Stimulated activated CD8-positive, alpha-beta memory T cell treated with anti-CD3 and anti-CD28 coated beads, Interleukin-15, amount 100 ng/mL, for 1 hour (primary cell): ENCODE measurements around the gene IL6.
"Not testable (repeated sequence)": the region's sequence is repeated elsewhere in the genome, so short reads cannot be mapped to it uniquely, and the experiment has no call there.

Experiments
- DNase-seq: peaks from one replicate; pipeline ENCODE4 v3.0.0-alpha.2; 2020; ENCODE audit warnings: low read depth

The IL6 gene

GRCh38 chr7:22703978-22704610 is 22.9 kb upstream of the IL6 start:
- DNase-seq: not testable (repeated sequence)

DNA sequence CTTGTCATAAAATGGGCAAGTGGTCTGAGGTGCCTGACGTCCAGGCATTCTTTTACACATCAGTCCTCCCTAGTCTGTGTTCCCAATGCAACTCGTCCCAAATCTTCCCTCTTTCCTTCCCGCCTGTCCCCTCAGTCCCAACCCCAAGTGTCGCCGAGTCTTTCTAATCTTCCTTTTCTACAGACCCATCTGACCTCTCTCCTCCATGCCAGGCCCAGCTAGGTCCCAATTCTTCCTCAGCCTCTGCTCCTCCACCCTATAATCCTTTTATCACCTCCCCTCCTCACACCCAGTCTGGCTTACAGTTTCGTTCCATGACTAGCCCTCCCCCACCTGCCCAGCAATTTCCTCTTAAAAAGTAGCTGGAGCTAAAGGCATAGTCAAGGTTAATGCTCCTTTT is 22.3 kb upstream of the IL6 start:
- not testable (repeated sequence) for DNase-seq

GRCh38 chr7:22705874-22706273 is 21.1 kb upstream of the IL6 start:
- DNase-seq: not testable (repeated sequence)

DNA sequence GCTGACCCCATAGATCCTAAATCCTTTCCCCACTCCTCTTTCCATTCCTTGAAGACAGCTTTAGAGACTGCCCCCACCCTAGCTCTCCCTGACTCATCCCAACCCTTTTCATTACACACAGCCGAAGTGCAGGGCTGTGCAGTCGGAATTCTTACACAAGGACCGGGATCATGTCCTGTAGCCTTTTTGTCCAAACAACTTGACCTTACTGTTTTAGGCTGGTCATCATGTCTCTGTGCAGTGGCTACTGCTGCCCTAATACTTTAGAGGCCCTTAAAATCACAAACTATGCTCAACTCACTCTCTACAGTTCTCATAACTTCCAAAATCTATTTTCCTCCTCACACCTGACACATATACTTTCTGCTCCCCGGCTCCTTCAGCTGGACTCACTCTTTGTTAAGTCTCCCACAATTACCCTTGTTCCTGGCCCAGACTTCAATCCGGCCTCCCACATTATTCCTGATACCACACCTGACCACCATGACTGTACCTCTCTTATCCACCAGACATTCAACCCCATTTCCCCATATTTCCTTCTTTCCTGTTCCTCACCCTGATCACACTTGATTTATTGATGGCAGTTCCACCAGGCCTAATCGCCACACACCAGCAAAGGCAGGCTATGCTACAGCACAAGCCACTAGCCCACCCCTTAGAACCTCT is 19.8 kb upstream of the IL6 start:
- DNase-seq: not testable (repeated sequence)

DNA sequence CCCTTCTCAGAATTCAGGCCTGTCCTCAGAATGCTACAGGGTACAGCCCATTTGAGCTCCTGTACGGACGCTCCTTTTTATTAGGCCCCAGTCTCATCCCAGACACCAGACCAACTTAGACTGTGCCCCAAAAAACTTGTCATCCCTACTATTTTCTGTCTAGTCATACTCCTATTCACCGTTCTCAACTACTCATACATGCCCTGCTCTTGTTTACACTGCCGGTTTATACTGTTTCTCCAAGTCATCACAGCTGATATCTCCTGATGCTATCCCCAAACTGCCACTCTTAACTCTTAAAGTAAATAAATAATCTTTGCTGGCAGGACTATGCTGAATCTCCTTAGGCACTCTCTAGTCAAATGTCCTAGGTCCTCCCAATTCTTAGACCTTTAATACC is 18.8 kb upstream of the IL6 start:
- DNase-seq: not testable (repeated sequence)

GRCh38 chr7:22708677-22709061 is 18.3 kb upstream of the IL6 start:
- not testable (repeated sequence) for DNase-seq

- not testable (repeated sequence) for DNase-seq
Observed at GRCh38 chr7:22709062-22709829, 17.8 kb upstream of the IL6 start.

- no peak for DNase-seq
Observed at GRCh38 chr7:22709857-22710256, 17.1 kb upstream of the IL6 start.

- DNase-seq: no peak
Observed at GRCh38 chr7:22712999-22713398, 14.0 kb upstream of the IL6 start.

- DNase-seq: no peak
Observed at GRCh38 chr7:22713463-22713862, 13.5 kb upstream of the IL6 start.

DNA sequence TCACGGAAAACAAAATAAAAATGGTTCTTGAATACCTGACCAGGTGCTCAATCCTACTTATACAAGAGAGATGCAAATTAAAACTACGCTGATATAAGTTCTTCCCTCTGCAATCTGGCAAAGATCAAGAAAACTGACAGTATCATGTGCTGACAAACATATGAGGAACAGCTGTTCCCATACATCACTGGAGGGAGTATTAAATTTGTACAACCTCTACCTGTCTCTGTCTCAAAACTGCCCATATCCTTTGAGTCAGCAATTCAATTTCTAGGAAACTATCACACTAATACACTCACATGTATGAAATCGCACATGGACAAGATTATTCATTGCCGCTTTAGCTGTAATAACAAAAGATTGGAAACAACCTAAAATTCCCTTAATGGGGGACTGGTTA is 11.0 kb upstream of the IL6 start:
- DNase-seq: no peak

DNA sequence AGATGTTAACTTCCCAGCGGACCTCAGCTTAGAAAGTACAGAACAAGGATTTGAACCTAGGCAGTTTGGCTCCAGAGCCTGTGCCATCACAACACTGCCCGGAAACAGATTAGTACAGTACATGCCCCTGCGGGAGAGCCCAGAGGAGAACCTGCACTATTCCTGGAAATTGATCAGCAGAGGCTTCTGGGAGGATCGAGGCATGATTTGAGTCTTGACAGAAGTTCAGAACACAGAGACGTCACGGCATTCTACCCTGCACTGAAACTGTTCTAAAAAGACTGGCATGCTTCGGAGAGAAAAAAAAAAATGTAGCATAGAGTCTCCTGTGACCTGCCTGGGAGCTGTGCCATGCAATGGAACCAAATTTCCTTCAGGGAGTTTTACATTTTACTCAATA is 9.2 kb upstream of the IL6 start:
- no peak for DNase-seq

GRCh38 chr7:22718200-22718711 is 8.7 kb upstream of the IL6 start:
- DNase-seq: no peak

- no peak for DNase-seq
Observed at GRCh38 chr7:22718911-22719420, 8.0 kb upstream of the IL6 start.

DNA sequence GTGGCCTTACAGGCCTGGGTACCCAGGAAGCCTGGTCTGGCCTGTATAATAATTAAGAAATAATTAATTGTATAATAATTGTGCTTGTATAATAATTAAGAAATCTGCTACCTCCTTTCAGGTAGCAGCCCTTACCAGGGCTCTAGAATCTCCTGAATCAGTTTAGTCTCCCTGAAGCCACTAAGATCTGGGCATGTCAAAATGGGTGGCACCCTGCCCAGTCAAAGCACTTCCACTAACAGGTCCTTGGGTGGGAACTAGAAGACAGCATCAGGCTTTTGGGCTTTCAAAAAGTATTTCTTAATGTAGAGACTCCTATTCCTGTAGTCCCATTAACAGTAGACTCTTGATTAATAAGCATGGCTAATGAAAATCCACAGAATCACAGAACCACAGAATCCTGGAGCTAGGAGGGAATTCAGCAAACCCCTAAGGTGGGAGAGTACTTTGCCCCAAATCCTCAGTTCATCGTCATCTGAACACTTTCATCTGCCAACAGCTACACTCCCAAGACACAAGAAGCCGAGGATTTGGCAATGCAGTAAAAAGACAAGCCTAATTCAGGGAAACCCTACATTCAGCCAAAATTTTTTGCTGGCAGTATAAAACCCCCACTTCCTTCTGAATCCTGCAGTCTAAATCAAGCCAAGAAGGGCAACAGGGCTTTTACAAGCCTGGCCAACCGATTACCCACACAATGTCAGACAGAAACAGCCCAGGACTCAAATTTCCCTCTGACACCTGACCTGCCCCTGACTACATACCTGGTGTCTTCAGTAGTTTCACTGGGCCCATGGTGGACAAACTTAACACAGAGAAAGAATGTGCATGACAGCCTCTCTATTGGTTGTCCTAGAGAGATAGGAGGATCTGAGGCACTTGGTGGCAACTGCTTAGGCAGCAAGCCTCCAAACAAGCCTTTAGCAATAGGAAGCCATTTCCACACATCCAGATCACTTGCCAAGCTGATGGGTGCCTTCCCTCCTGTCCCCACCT is 5.9 kb upstream of the IL6 start:
- no peak for DNase-seq

DNA sequence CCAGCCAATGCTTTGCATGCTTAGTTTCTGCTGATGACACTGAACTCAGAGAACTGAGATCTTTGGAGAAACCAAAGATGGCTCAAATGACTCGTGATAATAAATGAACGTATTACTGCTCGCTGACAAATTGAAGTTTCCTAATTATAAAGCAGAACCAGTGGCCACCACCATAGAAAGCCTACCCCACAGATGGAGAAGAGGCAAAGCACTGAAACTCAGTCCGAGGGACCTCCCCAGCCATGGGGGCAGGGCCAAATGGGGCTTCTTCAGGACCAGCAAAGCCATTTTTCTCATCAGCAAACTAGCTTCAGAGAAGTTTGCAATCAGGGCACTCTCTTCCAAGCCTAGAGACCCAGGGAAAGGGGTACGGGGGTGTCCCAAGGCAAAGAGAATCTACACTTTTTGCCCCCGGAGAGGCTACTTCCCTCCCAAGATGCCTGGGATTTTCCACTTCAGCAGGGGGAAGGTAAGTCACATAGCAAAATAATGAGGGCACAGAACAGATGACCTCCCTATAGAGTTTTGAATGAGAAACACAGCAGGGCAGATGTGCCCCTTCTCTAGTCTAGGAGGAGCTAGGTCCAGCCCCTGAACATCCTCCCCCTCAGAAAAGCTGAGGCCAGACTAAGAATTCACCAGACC is 4.3 kb upstream of the IL6 start:
- no peak for DNase-seq

DNA sequence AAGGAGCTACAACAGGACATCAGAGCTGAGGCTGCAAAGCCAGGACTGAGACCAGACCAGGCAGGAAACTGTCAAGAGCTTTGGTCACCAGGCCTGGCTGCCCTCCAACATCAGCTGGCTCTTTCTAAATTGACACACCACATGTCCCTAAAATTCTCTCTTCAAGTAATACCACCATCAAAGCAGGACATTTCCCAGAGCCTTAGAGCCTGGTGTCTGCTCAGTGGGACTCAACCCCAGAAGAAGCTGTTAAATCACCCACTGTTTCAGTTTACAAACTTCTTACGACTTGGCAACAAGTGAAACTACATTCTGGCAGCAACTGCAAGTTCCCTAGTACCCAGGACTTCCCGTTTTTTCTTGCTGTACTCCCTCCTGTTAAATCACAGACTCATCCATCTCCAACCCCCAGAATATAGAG is 3.8 kb upstream of the IL6 start:
- no peak for DNase-seq

DNA sequence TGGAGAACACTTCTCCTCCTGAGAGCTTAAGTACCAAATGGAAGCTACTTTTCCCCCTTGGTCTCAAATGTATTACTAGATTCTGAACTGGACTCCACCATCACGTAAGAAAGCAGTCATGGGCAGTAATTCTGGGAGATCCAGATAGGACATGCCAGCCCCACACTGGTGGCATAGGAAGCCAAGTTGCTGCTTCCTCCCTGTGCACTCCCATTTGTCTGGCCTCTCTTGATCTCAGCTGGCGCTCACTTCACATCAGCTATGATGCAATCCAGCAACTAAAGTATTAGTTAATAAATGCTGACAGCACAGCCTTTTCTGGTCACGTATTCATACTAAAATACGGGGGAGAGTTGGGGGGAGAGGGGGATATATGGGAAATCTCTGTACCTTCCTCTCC is 3.4 kb upstream of the IL6 start:
- no peak for DNase-seq

- no peak for DNase-seq
Observed at GRCh38 chr7:22724861-22725260, 2.1 kb upstream of the IL6 start.

- no peak for DNase-seq
Observed at GRCh38 chr7:22725585-22725984, 1.4 kb upstream of the IL6 start.

GRCh38 chr7:22726345-22726906 is 574 bp upstream of the IL6 start:
- peak; percentile 5 for DNase-seq
